Natural killer cell (primary cell): Measurements from ENCODE around the gene FRS2. TPM values are rescaled to one million over a fixed set of nuclear protein-coding genes. Genes with fewer than 3 reads are reported as not detected.

Experiments
- ATAC-seq, 3 donors: fragments of 150-1000 bp in 2 of 3; fragments of 200-7000 bp in 1 of 3; cut with Tn5 transposase; 1 replicate in 1 of 3; 2 replicates in 2 of 3; pipeline ENCODE4 v1.10.0; 2021; ENCODE audit warnings: mild to moderate bottlenecking in 2 of 3, moderate library complexity in 2 of 3
- DNase-seq, 2 donors: peaks; one replicate each; pipeline versions ENCODE4 v3.0.0 to v3.0.0-alpha.2; 2013 to 2021; ENCODE audit warnings: mixed read lengths in 1 of 2
- H3K27ac ChIP-seq: one replicate; pipeline ENCODE4 v1.5.1; 2013; ENCODE audit warnings: mild to moderate bottlenecking, low read length
- H3K27me3 ChIP-seq: one replicate; pipeline ENCODE4 v1.6.1; 2013; ENCODE audit warnings: low read length; ENCODE audit not compliant: control insufficient read depth, insufficient read depth
- H3K36me3 ChIP-seq: one replicate; pipeline ENCODE4 v1.6.1; 2013; ENCODE audit warnings: low read length; ENCODE audit not compliant: control insufficient read depth, insufficient read depth
- H3K4me1 ChIP-seq: one replicate; pipeline ENCODE4 v1.6.1; 2013; ENCODE audit warnings: low read length; ENCODE audit not compliant: control insufficient read depth, insufficient read depth
- H3K4me3 ChIP-seq: one replicate; pipeline ENCODE4 v1.5.1; 2013; ENCODE audit warnings: low read length
- H3K9me3 ChIP-seq: one replicate; pipeline ENCODE4 v1.6.1; 2013; ENCODE audit warnings: low read length; ENCODE audit not compliant: control insufficient read depth, insufficient read depth
- H3K27ac Mint-ChIP-seq, 2 donors: one replicate each; pipeline ENCODE4 v1.8.0; 2022; ENCODE audit warnings: mild to moderate bottlenecking in 2 of 2, mixed read lengths in 2 of 2, moderate library complexity in 1 of 2
- H3K27me3 Mint-ChIP-seq, 2 donors: one replicate each; pipeline ENCODE4 v1.8.0; 2022; ENCODE audit warnings: low read depth in 2 of 2, mixed read lengths in 2 of 2
- H3K36me3 Mint-ChIP-seq: one replicate; pipeline ENCODE4 v1.8.0; 2022; ENCODE audit warnings: mixed read lengths
- H3K4me1 Mint-ChIP-seq, 2 donors: one replicate each; pipeline ENCODE4 v1.8.0; 2022; ENCODE audit warnings: mixed read lengths in 2 of 2
- H3K4me3 Mint-ChIP-seq: one replicate; pipeline ENCODE4 v1.8.0; 2022; ENCODE audit warnings: mild to moderate bottlenecking, moderate library complexity, mixed read lengths
- H3K9me3 Mint-ChIP-seq, 2 donors: one replicate each; pipeline ENCODE4 v1.8.0; 2022; ENCODE audit warnings: mixed read lengths in 2 of 2
- WGBS: methylation state at CpG from one replicate; pipeline ENCODE4 v1.1.7; 2013; ENCODE audit warnings: missing lambda C conversion rate; ENCODE audit not compliant: insufficient coverage; 5-methylcytosine and 5-hydroxymethylcytosine counted together
- intact Hi-C: fragments of 100-400 bp; cut with micrococcal nuclease; formaldehyde crosslinking; loops from one replicate; pipeline ENCODE4 v1.14.2; 2022
- total RNA-seq, 4 donors: library from RNA; stranded (reverse); fragments of 120-200 nt in 1 of 4; gene quantifications; one replicate each; pipeline versions ENCODE4 v1.2.3 to v1.2.4, GENCODE V29; 2013 to 2022
- TF ChIP-seq, protein P1 (sequence below): fragments of 200-600 bp; IDR thresholded peaks from one replicate; pipeline ENCODE4 v1.8.0; 2022; ENCODE audit warnings: antibody characterized with exemption

FRS2 gene
- total RNA-seq, 3 donors from 2014 or later (not counting 1 experiment from before 2014, with no cell fraction given): 25.6 to 33.8 (median 28.2) TPM

DNA sequence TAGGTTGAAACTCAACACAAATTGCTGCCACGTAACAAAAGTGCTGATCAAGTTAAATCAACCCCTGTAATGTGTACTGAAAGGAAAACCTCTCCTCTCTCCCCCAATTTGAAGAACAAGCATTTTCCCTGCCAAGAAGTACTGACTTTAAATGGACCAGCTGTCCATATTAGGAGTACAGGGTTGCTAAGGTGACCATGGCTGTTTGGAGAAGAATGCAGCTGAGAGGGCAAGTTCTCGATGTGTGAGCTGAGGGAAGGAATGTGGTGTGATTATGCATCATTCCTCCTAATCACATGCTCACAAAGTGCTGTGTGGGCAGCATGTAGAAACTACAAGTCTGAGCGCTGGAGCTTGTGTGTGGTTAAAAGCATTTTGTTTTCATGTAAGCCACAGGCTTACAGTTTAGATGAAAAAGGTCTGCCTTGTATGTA lies 64.2 kb downstream of the FRS2 start:
- Histone ChIP-seq H3K36me3 (peaks cover 3% of the 10 kb centered on the region), H3K27me3 (no peaks in the 10 kb centered on the region), H3K4me1 (no peaks in the 10 kb centered on the region), H3K4me3 (no peak overlapping the region), H3K27ac (no peak overlapping the region), H3K9me3 (no peaks in the 10 kb centered on the region)
- DNase-seq (peak in 1 of 2 donors; percentile 19), ATAC-seq (peak; percentile 64 to 90 (median 89))
- H3K27me3 Mint-ChIP-seq: no peaks in the 10 kb centered on the region
- TF ChIP-seq, protein P1, sequence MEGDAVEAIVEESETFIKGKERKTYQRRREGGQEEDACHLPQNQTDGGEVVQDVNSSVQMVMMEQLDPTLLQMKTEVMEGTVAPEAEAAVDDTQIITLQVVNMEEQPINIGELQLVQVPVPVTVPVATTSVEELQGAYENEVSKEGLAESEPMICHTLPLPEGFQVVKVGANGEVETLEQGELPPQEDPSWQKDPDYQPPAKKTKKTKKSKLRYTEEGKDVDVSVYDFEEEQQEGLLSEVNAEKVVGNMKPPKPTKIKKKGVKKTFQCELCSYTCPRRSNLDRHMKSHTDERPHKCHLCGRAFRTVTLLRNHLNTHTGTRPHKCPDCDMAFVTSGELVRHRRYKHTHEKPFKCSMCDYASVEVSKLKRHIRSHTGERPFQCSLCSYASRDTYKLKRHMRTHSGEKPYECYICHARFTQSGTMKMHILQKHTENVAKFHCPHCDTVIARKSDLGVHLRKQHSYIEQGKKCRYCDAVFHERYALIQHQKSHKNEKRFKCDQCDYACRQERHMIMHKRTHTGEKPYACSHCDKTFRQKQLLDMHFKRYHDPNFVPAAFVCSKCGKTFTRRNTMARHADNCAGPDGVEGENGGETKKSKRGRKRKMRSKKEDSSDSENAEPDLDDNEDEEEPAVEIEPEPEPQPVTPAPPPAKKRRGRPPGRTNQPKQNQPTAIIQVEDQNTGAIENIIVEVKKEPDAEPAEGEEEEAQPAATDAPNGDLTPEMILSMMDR: no peak
- peak overlapping the region; percentile 13 to 59 for H3K27ac Mint-ChIP-seq
- WGBS: 7% methylated on average over 1 of the region's 3 CpGs
- no peak overlapping the region for H3K4me3 Mint-ChIP-seq
- intact Hi-C loops: no loop called here
- peaks cover 28 to 32% of the 10 kb centered on the region in 2 donors for H3K4me1 Mint-ChIP-seq
- no peaks in the 10 kb centered on the region for H3K9me3 Mint-ChIP-seq
- no peaks in the 10 kb centered on the region for H3K36me3 Mint-ChIP-seq

DNA sequence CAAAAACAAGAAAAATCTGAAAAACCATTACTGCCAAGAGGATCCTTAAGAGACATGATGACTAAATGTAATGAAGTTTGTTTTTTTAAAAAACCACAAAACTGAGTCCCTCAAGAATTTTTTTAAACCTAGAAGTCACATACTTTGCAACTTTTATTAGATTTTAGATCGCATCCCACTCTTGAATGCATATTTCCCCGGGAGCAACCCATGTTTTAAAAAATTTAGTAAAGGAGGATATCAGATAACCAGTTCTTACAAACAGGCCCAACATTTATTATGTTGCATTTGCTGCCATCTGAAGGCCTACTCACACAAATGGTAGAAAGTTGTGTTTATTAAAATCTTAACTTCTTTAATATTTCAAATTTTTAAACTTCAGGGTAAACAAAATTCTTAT lies 70.8 kb downstream of the FRS2 start:
- intact Hi-C loops: no loop called here
- no peak for DNase-seq
- TF ChIP-seq, protein P1: no peak
- no peak overlapping the region for H3K4me3 ChIP-seq
- Mint-ChIP-seq H3K4me3 (no peak overlapping the region), H3K4me1 (peaks cover 5 to 7% of the 10 kb centered on the region in 2 donors), H3K27ac (no peak overlapping the region), H3K36me3 (peaks cover 8% of the 10 kb centered on the region), H3K9me3 (peaks cover 5% of the 10 kb centered on the region in 2 donors), H3K27me3 (no peaks in the 10 kb centered on the region)
- H3K27ac ChIP-seq: no peak overlapping the region
- no peaks in the 10 kb centered on the region for H3K36me3 ChIP-seq
- ATAC-seq: no peak
- H3K27me3 ChIP-seq: no peaks in the 10 kb centered on the region
- H3K4me1 ChIP-seq: no peaks in the 10 kb centered on the region
- 100% methylated on average over 1 of the region's 2 CpGs for WGBS
- H3K9me3 ChIP-seq: peaks cover 4% of the 10 kb centered on the region

DNA sequence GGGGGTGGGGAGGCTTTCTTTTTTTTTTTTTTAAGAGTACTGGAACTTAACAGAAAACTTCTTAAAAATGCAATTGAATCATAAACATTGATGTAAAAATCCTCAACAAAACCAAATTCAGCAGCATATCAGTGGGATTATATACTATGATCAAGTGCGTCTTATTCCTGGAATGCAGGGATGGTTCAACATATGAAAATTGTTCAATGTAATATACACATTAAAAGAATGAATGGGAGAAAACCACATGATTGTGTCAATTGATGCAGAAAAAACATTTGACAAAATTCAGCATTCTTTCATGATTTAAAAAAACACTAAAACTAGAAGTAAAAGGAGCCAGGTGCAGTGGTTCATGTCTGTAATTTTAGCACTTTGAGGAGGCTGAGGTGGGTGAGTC lies 73.9 kb downstream of the FRS2 start:
- Mint-ChIP-seq H3K27ac (no peak overlapping the region), H3K9me3 (peaks cover 5% of the 10 kb centered on the region in 2 donors), H3K4me3 (no peak overlapping the region), H3K36me3 (peaks cover 8% of the 10 kb centered on the region), H3K4me1 (peaks cover 0 to 4% of the 10 kb centered on the region in 2 donors), H3K27me3 (no peaks in the 10 kb centered on the region)
- H3K9me3 ChIP-seq: peaks cover 4% of the 10 kb centered on the region
- DNase-seq (no peak), ATAC-seq (no peak)
- no CpG with 5 or more reads among the region's 1 CpG for WGBS
- H3K27me3 ChIP-seq: no peaks in the 10 kb centered on the region
- intact Hi-C loops: no loop called here
- TF ChIP-seq, protein P1: no peak
- H3K4me1 ChIP-seq: no peaks in the 10 kb centered on the region
- no peak overlapping the region for H3K27ac ChIP-seq
- H3K36me3 ChIP-seq: no peaks in the 10 kb centered on the region
- no peak overlapping the region for H3K4me3 ChIP-seq

DNA sequence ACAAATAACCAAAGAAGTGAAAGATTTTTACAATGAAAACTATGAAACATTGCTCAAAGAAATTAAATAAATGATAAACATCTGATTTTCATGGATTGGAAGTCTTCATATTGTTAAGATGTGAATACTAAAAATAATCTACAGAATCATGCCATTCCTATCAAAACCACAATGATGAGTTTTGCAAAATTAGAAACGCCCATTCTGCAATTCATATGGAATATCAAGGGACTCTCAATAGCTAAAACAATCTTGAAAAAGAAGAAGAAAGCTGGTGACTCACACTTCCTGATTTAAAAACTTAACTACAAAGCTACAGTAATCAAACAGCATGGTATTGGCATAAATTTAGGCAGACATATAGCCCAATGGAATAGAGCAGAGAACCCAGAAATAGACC lies 74.9 kb downstream of the FRS2 start:
- H3K27ac ChIP-seq: no peak overlapping the region
- H3K27me3 ChIP-seq: no peaks in the 10 kb centered on the region
- Mint-ChIP-seq H3K4me3 (no peak overlapping the region), H3K36me3 (peaks cover 8% of the 10 kb centered on the region), H3K27ac (no peak overlapping the region), H3K9me3 (peaks cover 5% of the 10 kb centered on the region in 2 donors), H3K4me1 (peaks cover 0 to 4% of the 10 kb centered on the region in 2 donors), H3K27me3 (no peaks in the 10 kb centered on the region)
- intact Hi-C loops: no loop called here
- DNase-seq (no peak), ATAC-seq (no peak)
- H3K36me3 ChIP-seq: no peaks in the 10 kb centered on the region
- H3K9me3 ChIP-seq: peaks cover 4% of the 10 kb centered on the region
- H3K4me3 ChIP-seq: no peak overlapping the region
- H3K4me1 ChIP-seq: no peaks in the 10 kb centered on the region
- WGBS: 90% methylated on average over 1 of the region's 1 CpG
- TF ChIP-seq, protein P1: no peak
